Measurements from ENCODE around the gene PCDH9.

- TF ChIP-seq, protein P1, sequence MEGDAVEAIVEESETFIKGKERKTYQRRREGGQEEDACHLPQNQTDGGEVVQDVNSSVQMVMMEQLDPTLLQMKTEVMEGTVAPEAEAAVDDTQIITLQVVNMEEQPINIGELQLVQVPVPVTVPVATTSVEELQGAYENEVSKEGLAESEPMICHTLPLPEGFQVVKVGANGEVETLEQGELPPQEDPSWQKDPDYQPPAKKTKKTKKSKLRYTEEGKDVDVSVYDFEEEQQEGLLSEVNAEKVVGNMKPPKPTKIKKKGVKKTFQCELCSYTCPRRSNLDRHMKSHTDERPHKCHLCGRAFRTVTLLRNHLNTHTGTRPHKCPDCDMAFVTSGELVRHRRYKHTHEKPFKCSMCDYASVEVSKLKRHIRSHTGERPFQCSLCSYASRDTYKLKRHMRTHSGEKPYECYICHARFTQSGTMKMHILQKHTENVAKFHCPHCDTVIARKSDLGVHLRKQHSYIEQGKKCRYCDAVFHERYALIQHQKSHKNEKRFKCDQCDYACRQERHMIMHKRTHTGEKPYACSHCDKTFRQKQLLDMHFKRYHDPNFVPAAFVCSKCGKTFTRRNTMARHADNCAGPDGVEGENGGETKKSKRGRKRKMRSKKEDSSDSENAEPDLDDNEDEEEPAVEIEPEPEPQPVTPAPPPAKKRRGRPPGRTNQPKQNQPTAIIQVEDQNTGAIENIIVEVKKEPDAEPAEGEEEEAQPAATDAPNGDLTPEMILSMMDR (IDR thresholded peaks at IDR 0.05), result no peak
- TF ChIP-seq POLR2A (IDR thresholded peaks at IDR 0.05), result no peak
- no peak for TF ChIP-seq EP300 (IDR thresholded peaks at IDR 0.05)
- TF ChIP-seq POLR2AphosphoS5 (IDR thresholded peaks at IDR 0.05), result no peak
These were observed 929.1 kb downstream of the PCDH9 start for GRCh38 chr13:66301006-66301405.

Data from upper lobe of left lung (tissue), 4 donors.